A673 (cell line): ENCODE data around the gene TMEM163.

Source experiments
- EZH2 ChIP-seq: fragments of 200-600 bp; sonication (generic); IDR thresholded peaks from 2 replicates; pipeline ENCODE4 v1.6.1; 2017; ENCODE audit warnings: borderline replicate concordance, low read depth, mild to moderate bottlenecking, mixed read lengths, antibody characterized with exemption, low read length; ENCODE audit not compliant: poor library complexity, severe bottlenecking
- TF ChIP-seq, protein P1 (sequence below): fragments of 300-800, 200-600 bp; sonication (generic); conservative IDR thresholded peaks from 2 replicates; pipeline ENCODE4 v1.5.1; 2017; ENCODE audit warnings: low read depth, mild to moderate bottlenecking, antibody characterized with exemption, low read length, moderate library complexity, mixed read lengths

DNA sequence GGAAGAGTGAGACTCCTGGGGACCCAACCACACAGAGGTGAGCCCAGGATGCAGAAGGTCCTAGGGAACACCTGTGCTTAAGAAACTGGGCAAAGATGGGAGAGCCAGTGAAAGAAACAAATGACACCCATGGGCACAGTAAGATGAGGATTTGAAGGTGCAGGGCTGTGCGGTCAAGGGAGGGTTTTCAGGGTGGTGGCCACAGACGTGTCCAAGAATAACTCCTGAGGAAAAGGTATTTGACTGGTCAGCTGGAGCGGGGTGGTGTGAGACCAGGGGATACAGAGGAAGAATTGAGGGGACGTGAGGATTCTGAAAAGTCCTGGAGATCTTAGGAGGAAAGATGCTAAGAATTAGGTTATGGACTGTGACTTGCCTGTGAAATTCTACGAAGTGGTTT is 142.9 kb downstream of the TMEM163 start:
- TF ChIP-seq, protein P1, sequence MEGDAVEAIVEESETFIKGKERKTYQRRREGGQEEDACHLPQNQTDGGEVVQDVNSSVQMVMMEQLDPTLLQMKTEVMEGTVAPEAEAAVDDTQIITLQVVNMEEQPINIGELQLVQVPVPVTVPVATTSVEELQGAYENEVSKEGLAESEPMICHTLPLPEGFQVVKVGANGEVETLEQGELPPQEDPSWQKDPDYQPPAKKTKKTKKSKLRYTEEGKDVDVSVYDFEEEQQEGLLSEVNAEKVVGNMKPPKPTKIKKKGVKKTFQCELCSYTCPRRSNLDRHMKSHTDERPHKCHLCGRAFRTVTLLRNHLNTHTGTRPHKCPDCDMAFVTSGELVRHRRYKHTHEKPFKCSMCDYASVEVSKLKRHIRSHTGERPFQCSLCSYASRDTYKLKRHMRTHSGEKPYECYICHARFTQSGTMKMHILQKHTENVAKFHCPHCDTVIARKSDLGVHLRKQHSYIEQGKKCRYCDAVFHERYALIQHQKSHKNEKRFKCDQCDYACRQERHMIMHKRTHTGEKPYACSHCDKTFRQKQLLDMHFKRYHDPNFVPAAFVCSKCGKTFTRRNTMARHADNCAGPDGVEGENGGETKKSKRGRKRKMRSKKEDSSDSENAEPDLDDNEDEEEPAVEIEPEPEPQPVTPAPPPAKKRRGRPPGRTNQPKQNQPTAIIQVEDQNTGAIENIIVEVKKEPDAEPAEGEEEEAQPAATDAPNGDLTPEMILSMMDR: no peak
- no peak for TF ChIP-seq EZH2
